GM21367 (cell line): ENCODE data around the gene C1QL4.
"Not testable (repeated sequence)": the region's sequence is repeated elsewhere in the genome, so short reads cannot be mapped to it uniquely, and the experiment has no call there.

Source experiments
- ATAC-seq: cut with Tn5 transposase; IDR thresholded peaks from one replicate; pipeline ENCODE4 v1.9.1; 2021; ENCODE audit not compliant: unreplicated experiment

The C1QL4 gene

DNA sequence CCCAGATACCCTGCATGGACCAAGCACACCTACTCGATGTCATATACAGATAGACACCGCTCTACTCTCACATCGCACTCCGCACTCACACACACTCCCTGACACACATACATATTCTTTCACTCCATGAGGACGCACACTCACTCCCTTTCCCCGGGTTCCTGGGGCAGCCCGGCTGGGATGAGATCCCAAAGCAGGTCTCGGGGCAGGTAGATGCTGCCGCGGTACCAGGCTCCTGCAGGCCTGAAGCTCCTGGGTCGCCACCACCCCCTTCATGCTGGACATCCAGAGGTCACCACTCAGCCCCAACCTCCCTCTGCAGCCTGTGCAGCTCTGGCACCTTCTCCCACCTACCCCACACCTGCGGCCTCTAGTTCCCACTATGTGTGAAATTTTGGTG, 2.3 kb downstream of the C1QL4 start:
- no peak for ATAC-seq

DNA sequence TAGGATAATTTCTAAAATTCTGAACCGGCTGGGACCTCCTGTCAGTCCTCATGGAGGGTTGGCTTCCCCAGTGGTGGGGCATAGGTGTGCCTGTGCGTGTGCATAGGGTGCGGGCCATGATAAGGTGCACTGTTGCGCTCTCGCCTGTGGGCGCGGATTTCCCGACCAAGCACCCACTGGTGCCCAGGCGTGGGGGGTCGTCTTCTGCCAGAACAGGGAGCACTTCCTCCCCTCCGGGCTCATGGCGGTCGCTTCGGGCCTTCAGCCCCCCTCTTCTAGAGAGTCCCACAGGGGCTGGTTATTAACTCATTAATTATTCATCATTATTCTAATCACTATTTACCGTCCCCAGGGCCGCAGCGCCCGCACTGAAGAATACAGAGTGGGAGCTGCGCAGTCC, 2.8 kb downstream of the C1QL4 start:
- ATAC-seq = no peak

DNA sequence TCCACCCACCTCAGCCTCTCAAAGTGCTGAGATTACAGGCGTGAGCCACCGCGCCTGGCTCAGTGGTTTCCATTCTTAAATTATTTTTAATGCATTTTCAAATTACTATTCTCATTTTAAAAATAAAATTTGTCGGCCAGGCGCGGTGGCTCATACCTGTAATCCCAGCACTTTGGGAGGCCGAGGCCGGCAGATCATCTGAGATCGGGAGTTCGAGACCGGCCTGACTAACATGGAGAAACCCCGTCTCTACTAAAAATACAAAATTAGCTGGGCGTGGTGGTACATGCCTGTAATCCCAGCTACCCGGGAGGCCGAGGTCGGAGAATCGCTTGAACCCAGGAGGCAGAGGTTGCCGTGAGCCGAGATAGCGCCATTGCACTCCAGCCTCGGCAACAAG, 3.2 kb downstream of the C1QL4 start:
- ATAC-seq = not testable (repeated sequence)

- ATAC-seq = no peak
These were observed 4.1 kb downstream of the C1QL4 start for GRCh38 chr12:49332891-49333371.

DNA sequence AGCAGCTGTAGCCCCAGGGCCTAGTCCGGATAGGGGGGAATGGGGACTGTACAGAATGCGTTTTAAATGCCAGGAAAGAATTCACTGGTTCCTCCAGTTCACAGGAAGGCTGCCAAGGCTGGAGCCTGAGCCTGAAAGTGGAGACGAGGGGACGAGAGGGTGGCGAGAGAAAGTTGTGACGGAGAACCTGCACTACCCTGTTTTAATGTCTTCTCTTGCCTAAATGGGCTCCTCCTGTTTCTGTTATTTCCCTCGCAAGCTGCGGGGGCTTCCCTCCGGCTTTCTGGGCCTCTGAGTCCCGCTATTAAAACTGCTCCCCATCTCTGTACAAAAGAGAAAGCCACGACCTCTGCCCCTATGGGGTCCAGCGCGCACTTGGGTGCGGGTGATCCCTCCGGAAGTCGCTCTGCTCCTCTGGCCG, 4.5 kb downstream of the C1QL4 start:
- ATAC-seq = no peak

DNA sequence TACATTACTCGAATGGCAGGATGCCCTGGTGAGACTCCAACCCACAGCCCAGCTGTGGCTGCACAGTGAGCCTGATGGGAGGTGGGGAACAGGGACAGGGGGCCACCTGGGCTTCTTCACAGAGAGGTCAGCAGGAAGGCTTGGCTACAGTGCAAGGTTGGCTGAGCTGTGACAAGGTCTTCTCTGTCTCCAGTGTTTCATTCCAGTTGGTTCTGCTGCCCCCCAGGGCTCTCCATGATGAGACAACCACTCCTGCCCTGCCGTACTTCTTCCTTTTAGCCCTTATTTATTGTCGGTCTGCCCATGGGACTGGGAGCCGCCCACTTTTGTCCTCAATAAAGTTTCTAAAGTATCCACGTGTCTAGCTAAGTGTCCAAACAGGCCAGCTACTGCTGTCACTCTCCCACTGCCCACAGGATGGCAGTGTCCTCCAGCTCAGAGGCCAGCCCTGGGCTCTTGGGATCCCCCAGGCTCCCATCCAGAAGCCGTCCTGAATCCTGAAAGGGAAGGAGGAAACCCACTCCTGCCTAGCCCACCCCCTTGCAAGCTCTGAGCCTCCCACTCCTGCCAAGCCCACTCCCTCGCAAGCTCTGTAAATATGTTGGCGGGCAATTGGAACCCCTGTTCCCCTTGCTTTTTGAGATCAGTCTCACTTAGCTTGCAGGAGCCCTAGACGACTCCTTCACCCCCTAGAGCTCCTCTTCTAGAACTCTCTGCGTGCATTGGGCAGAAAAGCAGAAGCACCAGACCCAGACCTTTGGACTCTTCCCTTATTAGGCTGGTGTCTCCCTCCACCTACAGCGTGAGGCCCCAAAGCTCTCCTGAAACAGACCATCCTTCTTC, 5.4 kb downstream of the C1QL4 start:
- no peak for ATAC-seq

- no peak for ATAC-seq
These were observed 6.2 kb downstream of the C1QL4 start for GRCh38 chr12:49330631-49331379.

DNA sequence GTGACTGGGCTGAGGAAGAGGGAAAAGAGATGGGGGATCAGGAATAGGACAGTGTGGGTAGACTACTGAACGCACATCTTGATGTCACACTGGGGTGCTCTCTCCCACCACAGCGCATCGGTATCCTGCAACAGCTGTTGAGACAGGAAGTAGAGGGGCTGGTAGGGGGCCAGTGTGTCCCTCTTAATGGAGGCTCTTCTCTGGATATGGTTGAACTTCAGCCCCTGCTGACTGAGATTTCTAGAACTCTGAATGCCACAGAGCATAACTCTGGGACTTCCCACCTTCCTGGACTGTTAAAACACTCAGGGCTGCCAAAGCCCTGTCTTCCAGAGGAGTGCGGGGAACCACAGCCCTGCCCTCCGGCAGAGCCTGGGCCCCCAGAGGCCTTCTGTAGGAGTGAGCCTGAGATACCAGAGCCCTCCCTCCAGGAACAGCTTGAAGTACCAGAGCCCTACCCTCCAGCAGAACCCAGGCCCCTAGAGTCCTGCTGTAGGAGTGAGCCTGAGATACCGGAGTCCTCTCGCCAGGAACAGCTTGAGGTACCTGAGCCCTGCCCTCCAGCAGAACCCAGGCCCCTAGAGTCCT, 6.9 kb downstream of the C1QL4 start:
- no peak for ATAC-seq

GRCh38 chr12:49328816-49329215, 8.2 kb downstream of the C1QL4 start:
- ATAC-seq = no peak

DNA sequence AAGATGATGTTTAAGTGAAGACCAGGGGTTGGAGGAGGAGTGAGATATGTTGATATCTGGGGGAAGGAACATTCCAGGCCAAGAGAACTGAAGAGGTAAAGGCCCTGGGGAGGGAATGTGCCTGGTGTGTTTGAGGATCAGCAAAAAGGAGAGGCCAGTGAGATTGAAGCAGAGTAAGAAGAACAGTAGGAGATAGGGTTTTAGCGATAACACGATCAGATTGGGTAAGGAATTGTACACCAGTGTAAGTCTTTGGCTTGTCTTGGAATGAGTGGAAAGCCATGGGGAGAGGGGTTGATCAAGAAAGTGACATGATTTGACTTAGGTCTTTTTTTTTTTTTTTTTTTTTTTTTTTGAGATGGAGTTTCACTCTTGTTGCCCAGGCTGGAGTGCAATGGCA, 9.1 kb downstream of the C1QL4 start:
- ATAC-seq = no peak

- no peak for ATAC-seq
These were observed 9.6 kb downstream of the C1QL4 start for GRCh38 chr12:49327368-49327767.

DNA sequence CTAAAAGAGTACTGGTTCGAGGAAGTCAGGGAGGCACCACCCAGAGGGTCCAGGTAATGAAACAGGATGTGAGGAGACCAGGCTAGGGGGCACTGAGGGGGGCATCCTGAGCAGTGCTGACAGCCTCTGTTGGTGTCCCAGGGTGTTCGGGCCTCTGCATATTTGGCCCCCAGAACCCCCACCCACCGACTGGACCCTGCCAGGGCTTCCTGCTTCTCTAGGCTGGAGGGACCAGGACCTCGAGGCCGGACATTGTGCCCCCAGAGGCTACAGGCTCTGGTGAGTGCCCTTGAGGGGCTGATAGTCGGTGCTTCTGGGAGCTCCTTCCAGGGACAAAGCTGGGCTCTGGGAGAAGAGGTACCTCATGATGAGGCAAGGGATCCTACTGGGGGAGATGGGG, 11.4 kb downstream of the C1QL4 start:
- no peak for ATAC-seq

- ATAC-seq = no peak
These were observed 13.4 kb downstream of the C1QL4 start for GRCh38 chr12:49323524-49324097.

DNA sequence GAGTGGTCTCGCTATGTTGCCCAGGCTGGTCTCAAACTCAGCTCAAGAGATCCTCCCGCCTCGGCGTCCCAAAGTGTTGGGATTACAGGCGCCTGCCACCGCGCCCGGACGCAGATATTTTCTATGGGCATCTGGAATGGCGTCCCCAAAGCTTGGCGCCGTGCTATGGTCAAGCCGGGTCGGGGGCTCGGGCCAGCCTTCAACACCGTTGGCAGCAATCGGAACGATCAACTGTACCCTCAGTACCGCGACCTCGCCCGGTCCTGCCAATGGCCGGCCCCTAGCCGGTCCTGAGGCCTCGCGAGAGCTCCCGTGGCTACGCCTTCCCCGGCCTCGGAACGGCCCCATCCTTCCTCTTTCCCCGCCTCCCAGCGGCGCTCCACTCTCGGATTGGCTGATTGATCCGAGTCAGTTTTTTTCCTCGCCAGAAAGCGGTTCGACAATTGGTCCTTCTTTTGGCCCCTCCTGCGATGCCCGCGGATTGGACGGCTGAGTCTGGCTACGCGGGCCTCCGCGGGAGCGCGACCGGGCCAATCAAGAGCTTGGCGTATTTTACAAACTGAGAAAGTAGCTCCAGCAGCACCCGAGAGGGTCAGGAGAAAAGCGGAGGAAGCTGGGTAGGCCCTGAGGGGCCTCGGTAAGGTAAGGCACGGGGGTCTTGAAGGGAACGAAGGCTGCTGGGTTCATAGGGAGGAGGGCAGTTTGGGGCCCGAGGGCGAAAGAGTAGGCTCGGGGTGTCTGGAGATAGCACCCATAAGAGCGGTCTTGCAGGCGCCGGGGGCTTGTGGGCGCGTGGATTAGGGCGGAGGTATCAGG, 14.1 kb downstream of the C1QL4 start, which contains the start of gene TROAP:
TROAP (plus strand) TSS at position 548 of the 816 bp plus-strand sequence. CDS start 354 bp downstream, outside the sequence.
- peak; percentile 91 for ATAC-seq

DNA sequence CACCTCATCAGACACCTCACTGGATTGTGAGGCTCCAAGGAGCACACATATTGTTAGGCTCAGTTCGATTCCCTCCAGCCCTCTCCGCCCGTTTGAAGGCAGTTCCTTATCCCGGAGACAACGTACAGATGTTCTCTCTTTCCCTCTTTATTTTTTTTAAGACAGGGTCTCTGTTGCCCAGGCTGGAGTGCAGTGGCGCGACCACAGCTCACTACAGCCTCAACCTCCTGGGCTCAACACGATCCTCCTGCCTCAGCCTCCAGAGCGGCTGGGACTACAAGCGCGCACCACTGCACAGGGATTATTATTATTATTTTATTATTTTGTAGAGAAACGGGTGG, 14.7 kb downstream of the C1QL4 start:
- ATAC-seq = no peak

DNA sequence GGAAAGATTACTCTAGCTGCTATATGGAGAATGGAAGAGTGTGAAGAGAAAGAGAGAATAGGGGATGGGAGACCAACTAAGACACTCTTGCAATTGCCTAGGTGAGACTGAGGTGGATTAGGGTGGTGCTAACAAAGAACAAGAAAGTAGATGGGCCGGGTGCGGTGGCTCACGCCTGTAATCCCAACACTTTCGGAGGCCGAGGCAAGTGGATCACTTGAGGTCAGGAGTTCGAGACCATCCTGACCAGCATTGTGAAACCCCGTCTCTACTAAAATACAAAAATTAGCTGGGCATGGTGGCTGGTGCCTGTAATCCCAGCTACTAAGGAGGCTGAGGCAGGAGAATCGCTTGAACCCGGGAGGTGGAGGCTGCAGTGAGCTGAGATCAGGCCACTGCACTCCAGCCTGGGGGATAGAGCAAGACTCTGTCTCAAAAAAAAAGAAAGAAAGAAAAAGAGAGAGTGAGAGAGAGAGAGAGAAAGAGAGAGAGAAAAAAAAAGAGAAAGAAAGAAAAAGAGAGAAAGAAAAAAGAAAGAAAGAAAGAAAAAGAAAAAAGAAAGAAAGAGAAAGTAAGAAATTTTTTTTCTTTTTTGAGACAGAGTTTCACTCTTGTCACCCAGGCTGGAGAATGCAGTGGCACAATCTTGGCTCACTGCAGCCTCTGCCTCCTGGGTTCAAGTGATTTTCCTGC, 16.4 kb downstream of the C1QL4 start:
- not testable (repeated sequence) for ATAC-seq

DNA sequence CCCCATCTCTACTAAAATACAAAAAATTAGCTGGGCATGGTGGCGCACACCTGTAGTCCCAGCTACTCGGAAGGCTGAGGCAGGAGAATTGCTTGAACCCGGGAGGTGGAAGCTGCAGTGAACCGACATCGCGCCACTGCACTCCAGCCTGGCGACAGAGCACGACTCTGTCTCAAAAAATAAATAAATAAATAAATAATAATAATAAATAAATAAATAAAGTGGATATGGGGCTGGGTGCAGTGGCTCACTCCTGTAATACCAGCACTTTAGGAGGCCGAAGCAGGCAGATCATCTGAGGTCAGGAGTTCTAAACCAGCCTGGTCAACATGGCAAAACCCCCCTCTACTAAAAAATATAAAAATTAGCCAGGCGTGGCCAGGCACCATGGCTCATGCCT, 19.9 kb downstream of the C1QL4 start:
- ATAC-seq = not testable (repeated sequence)

DNA sequence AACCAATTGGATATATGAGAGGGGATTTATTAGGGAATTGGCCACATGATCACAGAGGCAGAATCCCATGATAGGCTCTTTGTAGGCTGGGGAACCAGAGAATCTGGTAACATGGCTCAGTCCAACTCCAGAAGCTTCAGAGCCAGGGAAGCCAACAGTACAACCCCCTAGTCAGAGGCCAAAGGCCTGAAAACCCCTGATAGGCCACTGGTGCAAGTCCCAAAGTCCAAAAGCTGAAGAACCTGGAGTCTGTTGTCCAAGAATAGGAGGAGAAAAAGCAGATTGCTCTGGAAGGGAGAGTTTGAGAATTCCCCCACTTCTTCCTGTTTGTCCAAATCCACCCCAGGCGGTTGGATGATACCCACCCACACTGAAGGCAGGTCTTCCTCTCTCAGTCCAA, 22.2 kb downstream of the C1QL4 start:
- no peak for ATAC-seq

GRCh38 chr12:49310451-49311000, 26.5 kb downstream of the C1QL4 start:
- not testable (repeated sequence) for ATAC-seq

- no peak for ATAC-seq
These were observed 27.6 kb downstream of the C1QL4 start for GRCh38 chr12:49309386-49309785.
